Amniotic stem cell (primary cell): ENCODE data around the gene TSC22D1.

Experiments used
- DNase-seq: peaks from one replicate; lab custom pipeline; 2025; lab: John Stamatoyannopoulos, UW

Gene TSC22D1

GRCh38 chr13:44382635-44383145 lies 193.4 kb downstream of the TSC22D1 start:
- no peak for DNase-seq
